CD4-positive, alpha-beta T cell treated with Interleukin-4 for 1 hour (primary cell): Measurements from ENCODE around the gene TMC4.

Experiments
- DNase-seq, 2 donors: peaks; one replicate each; pipeline ENCODE4 v3.0.0-alpha.2; 2020 to 2022

Gene TMC4

GRCh38 chr19:54153731-54154326 is 19.1 kb downstream of the TMC4 start:
- DNase-seq: no peak

GRCh38 chr19:54152878-54153524 is 20.0 kb downstream of the TMC4 start:
- DNase-seq: no peak

GRCh38 chr19:54152267-54152666 is 20.7 kb downstream of the TMC4 start:
- DNase-seq: no peak

- no peak for DNase-seq
Observed at GRCh38 chr19:54151362-54152035, 21.5 kb downstream of the TMC4 start.

- no peak for DNase-seq
Observed at GRCh38 chr19:54149021-54149812, 23.7 kb downstream of the TMC4 start.

- no peak for DNase-seq
Observed at GRCh38 chr19:54148158-54148557, 24.8 kb downstream of the TMC4 start.

- DNase-seq: no peak
Observed at GRCh38 chr19:54147676-54148075, 25.3 kb downstream of the TMC4 start.

GRCh38 chr19:54145541-54146158 is 27.3 kb downstream of the TMC4 start:
- DNase-seq: no peak

GRCh38 chr19:54142166-54142780 is 30.7 kb downstream of the TMC4 start:
- DNase-seq: no peak

- DNase-seq: no peak
Observed at GRCh38 chr19:54141356-54141755, 31.6 kb downstream of the TMC4 start.

- no peak for DNase-seq
Observed at GRCh38 chr19:54138489-54139256, 34.3 kb downstream of the TMC4 start.

- DNase-seq: peak in 1 of 2 donors; percentile 53
Observed at GRCh38 chr19:54137699-54138488, 35.1 kb downstream of the TMC4 start, which contains the start of gene CNOT3. Gene CNOT3 (plus strand): TSS chr19:54137762. CDS start chr19:54142979, 5,217 bp downstream.

GRCh38 chr19:54136864-54137698 is 35.9 kb downstream of the TMC4 start:
- peak; percentile 100 for DNase-seq

GRCh38 chr19:54136086-54136863 is 36.7 kb downstream of the TMC4 start:
- no peak for DNase-seq

GRCh38 chr19:54133957-54134590 is 38.9 kb downstream of the TMC4 start:
- no peak for DNase-seq

GRCh38 chr19:54133312-54133956 is 39.5 kb downstream of the TMC4 start:
- no peak for DNase-seq

- no peak for DNase-seq
Observed at GRCh38 chr19:54129617-54129996, 43.4 kb downstream of the TMC4 start.
